Adrenal gland (tissue), 12 donors: ENCODE results near the gene OR8B2. TPM values are rescaled to one million over a fixed set of nuclear protein-coding genes. Genes with fewer than 3 reads are reported as not detected.

ENCODE experiments used
- DNase-seq, 7 donors: peaks; one replicate each; pipeline ENCODE4 v3.0.0-alpha.2; 2019 to 2020
- H3K27ac ChIP-seq, 5 donors: fragments of 200-600 bp; sonication (generic) in 4 of 5; 1 replicate in 3 of 5; 2 replicates in 2 of 5; pipeline versions ENCODE4 v1.5.1 to v1.8.0; 2016 to 2020; ENCODE audit warnings: mild to moderate bottlenecking in 1 of 5
- H3K27me3 ChIP-seq: fragments of 200-600 bp; 2 replicates; pipeline ENCODE4 v1.8.0; 2021
- H3K36me3 ChIP-seq, 2 donors: fragments of 200-600 bp; replicated peaks in 1 of 2; 1 replicate in 1 of 2; 2 replicates in 1 of 2; pipeline versions ENCODE4 v1.5.1 to v1.8.0; 2018 to 2022
- H3K4me1 ChIP-seq, 2 donors: fragments of 200-600 bp; replicated peaks in 1 of 2; 1 replicate in 1 of 2; 2 replicates in 1 of 2; pipeline versions ENCODE4 v1.5.1 to v1.8.0; 2018 to 2021
- H3K4me3 ChIP-seq, 4 donors: fragments of 200-600 bp; sonication (generic) in 3 of 4; one replicate each; pipeline ENCODE4 v1.5.1; 2016 to 2018
- H3K9me3 ChIP-seq, 3 donors: fragments of 200-600 bp; sonication (generic) in 1 of 3; replicated peaks in 1 of 3; 1 replicate in 2 of 3; 2 replicates in 1 of 3; pipeline versions ENCODE4 v1.5.1 to v1.8.0; 2016 to 2021
- CTCF ChIP-seq, 6 experiments: fragments of 450-650 bp in 4 of 6; fragments of 200-600 bp in 2 of 6; sonication (generic) in 1 of 6; IDR thresholded peaks; 1 replicate in 5 of 6; 2 replicates in 1 of 6; pipeline versions ENCODE4 v1.5.1 to v1.8.0; 2016 to 2021; ENCODE audit warnings: antibody characterized with exemption in 6 of 6, mild to moderate bottlenecking in 2 of 6, moderate library complexity in 1 of 6
- POLR2A ChIP-seq, 2 donors: fragments of 450-650 bp; IDR thresholded peaks; one replicate each; pipeline ENCODE4 v1.6.1; 2017; ENCODE audit warnings: antibody characterized with exemption in 2 of 2, mild to moderate bottlenecking in 2 of 2, moderate library complexity in 1 of 2
- WGBS, 4 donors: extraction: QIAGEN DNeasy Blood & Tissue Kit in 2 of 4; methylation state at CpG; one replicate each; pipeline versions ENCODE4 v1.1.5 to v1.1.7; 2013 to 2017; 5-methylcytosine and 5-hydroxymethylcytosine counted together
- intact Hi-C, 2 donors: fragments of 100-400 bp; cut with DNase I; formaldehyde crosslinking; loops; one replicate each; pipeline versions ENCODE4 v1.14.1 to v1.15.0; 2022 to 2023
- polyA plus RNA-seq, 3 donors: library from polyadenylated mRNA; stranded (reverse); fragments of 200-250 nt in 2 of 3; fragments of 350-450 nt in 1 of 3; fragmentation: Illumina TruSeq in 1 of 3; extraction: RNeasy Lipid Tissue Mini Kit (QIAGEN cat#74804) in 1 of 3; gene quantifications; one replicate each; pipeline ENCODE4 v1.2.3, GENCODE V29; 2013 to 2014
- total RNA-seq, 9 donors: library from RNA; depleted of rRNA in 4 of 9; stranded (reverse); fragments of >200 nt in 4 of 9; fragments of 120-200 nt in 1 of 9; fragmentation: NEBNext Ultra II Directional in 1 of 9; extraction: Animal tissue kit (Norgen Biotek cat#: 25700) in 1 of 9; gene quantifications; one replicate each; pipeline versions ENCODE4 v1.1.0 to v1.2.4, GENCODE V29; 2013 to 2023
- donor health status: healthy with polysubstance abuse.
- donor health status: Bipolar disorder and iron deficiency.
- donor health status: DM: yes; HTN: yes; CAD: no.
- donor health status: DM: no; HTN: no; CAD: no.
- donor health status: DM: no; HTN: no; CAD: no.
- donor health status: DM: yes; HTN: yes; CAD: no.

Gene OR8B2
- total and polyA plus RNA-seq, 12 donors = not detected

- intact Hi-C loops = no loop called here
- TF ChIP-seq CTCF (IDR thresholded peaks at IDR 0.05) (no peak), POLR2A (IDR thresholded peaks at IDR 0.05) (no peak)
- 75 to 86% (median 77%) methylated on average over 2 of the region's 2 CpGs for WGBS, 4 donors
- Histone ChIP-seq H3K9me3 (no peaks in the 10 kb centered on the region), H3K36me3 (no peaks in the 10 kb centered on the region), H3K4me3 (no peak overlapping the region), H3K27ac (no peak overlapping the region), H3K4me1 (no peaks in the 10 kb centered on the region), H3K27me3 (no peaks in the 10 kb centered on the region)
- no peak for DNase-seq
Measured at GRCh38 chr11:124340142-124340447, 44.2 kb downstream of the OR8B2 start.

GRCh38 chr11:124339396-124340141 lies 44.7 kb downstream of the OR8B2 start:
- DNase-seq = no peak
- intact Hi-C loops = no loop called here
- Histone ChIP-seq H3K4me3 (no peak overlapping the region), H3K9me3 (no peaks in the 10 kb centered on the region), H3K36me3 (no peaks in the 10 kb centered on the region), H3K27me3 (no peaks in the 10 kb centered on the region), H3K27ac (no peak overlapping the region), H3K4me1 (no peaks in the 10 kb centered on the region)
- no peak for TF ChIP-seq POLR2A (IDR thresholded peaks at IDR 0.05)
- no peak for TF ChIP-seq CTCF (IDR thresholded peaks at IDR 0.05)
- WGBS, 4 donors = 65 to 82% (median 70%) methylated on average over 6 of the region's 6 CpGs

Other genes starting within 250 kb of the OR8B2 start
- gene OR10D3, start 201.2 kb downstream of the OR8B2 start, total RNA-seq = not detected
- not detected for gene OR10D3, start 201.2 kb downstream of the OR8B2 start, polyA plus RNA-seq
- gene OR8G1, start 143.4 kb downstream of the OR8B2 start, total RNA-seq = not detected
- not detected for gene OR8G1, start 143.4 kb downstream of the OR8B2 start, polyA plus RNA-seq
- gene OR8G5, start 128.1 kb downstream of the OR8B2 start, total RNA-seq = not detected
- gene OR8G5, start 128.1 kb downstream of the OR8B2 start, polyA plus RNA-seq = not detected
- gene OR8D1, start 70.5 kb downstream of the OR8B2 start, total RNA-seq = not detected
- gene OR8D1, start 70.5 kb downstream of the OR8B2 start, polyA plus RNA-seq = not detected
- not detected for gene OR8D2, start 64.3 kb downstream of the OR8B2 start, total RNA-seq
- not detected for gene OR8D2, start 64.3 kb downstream of the OR8B2 start, polyA plus RNA-seq
- gene OR8B3, start 14.5 kb upstream of the OR8B2 start, total RNA-seq = not detected
- not detected for gene OR8B3, start 14.5 kb upstream of the OR8B2 start, polyA plus RNA-seq
- gene OR8B4, start 40.4 kb upstream of the OR8B2 start, total RNA-seq = not detected
- gene OR8B4, start 40.4 kb upstream of the OR8B2 start, polyA plus RNA-seq = not detected
- gene OR8B8, start 61.2 kb upstream of the OR8B2 start, total RNA-seq = not detected
- gene OR8B8, start 61.2 kb upstream of the OR8B2 start, polyA plus RNA-seq = not detected
- gene OR8B12, start 159.2 kb upstream of the OR8B2 start, total RNA-seq = not detected
- gene OR8B12, start 159.2 kb upstream of the OR8B2 start, polyA plus RNA-seq = not detected
- not detected for gene OR8A1, start 185.5 kb upstream of the OR8B2 start, total RNA-seq
- not detected for gene OR8A1, start 185.5 kb upstream of the OR8B2 start, polyA plus RNA-seq
- not detected for gene PANX3, start 226.9 kb upstream of the OR8B2 start, total RNA-seq
- not detected for gene PANX3, start 226.9 kb upstream of the OR8B2 start, polyA plus RNA-seq
- 10 to 100 TPM; 22.3 to 41.4 (median 35.1) TPM for gene TBRG1, start 238.4 kb upstream of the OR8B2 start, total RNA-seq
- 10 to 100 TPM; 38.4 to 66.7 (median 52.1) TPM for gene TBRG1, start 238.4 kb upstream of the OR8B2 start, polyA plus RNA-seq